HT-29 (cell line): ENCODE measurements around the gene SPATA20. TPM values are rescaled to one million over a fixed set of nuclear protein-coding genes. Genes with fewer than 3 reads are reported as not detected.

Source experiments
- DNase-seq: peaks from one replicate; pipeline ENCODE4 v3.0.0-alpha.2; 2015; ENCODE audit warnings: low spot score
- total RNA-seq: library from RNA; depleted of rRNA; stranded (reverse); fragments of >200 nt; shearing (Covaris generic); gene quantifications from 2 replicates; pipeline ENCODE4 v1.2.3, GENCODE V29; 2014

SPATA20 gene
- total RNA-seq, 1 experiment from 2014 or later: 44.9 TPM

GRCh38 chr17:50558941-50559614 is 12.1 kb downstream of the SPATA20 start:
- no peak for DNase-seq

GRCh38 chr17:50559674-50560184 is 12.8 kb downstream of the SPATA20 start:
- no peak for DNase-seq

GRCh38 chr17:50560185-50560824 is 13.3 kb downstream of the SPATA20 start, which contains the start of gene CACNA1G:
Gene CACNA1G, plus strand, starts transcription at chr17:50560715. Its CDS starts 745 bp downstream, at chr17:50561460.
- DNase-seq: peak; percentile 78

- no peak for DNase-seq
These were observed 14.2 kb downstream of the SPATA20 start for GRCh38 chr17:50560931-50561745.

- no peak for DNase-seq
These were observed 14.8 kb downstream of the SPATA20 start for GRCh38 chr17:50561746-50562141.

GRCh38 chr17:50562242-50563091 is 15.5 kb downstream of the SPATA20 start:
- DNase-seq: no peak

- DNase-seq: no peak
These were observed 16.1 kb downstream of the SPATA20 start for GRCh38 chr17:50563092-50563511.

GRCh38 chr17:50564916-50565315 is 17.9 kb downstream of the SPATA20 start:
- DNase-seq: no peak

GRCh38 chr17:50565402-50566350 is 18.7 kb downstream of the SPATA20 start:
- DNase-seq: peak; percentile 39

- DNase-seq: no peak
These were observed 19.9 kb downstream of the SPATA20 start for GRCh38 chr17:50566886-50567285.

GRCh38 chr17:50568659-50569058 is 21.7 kb downstream of the SPATA20 start:
- no peak for DNase-seq

- DNase-seq: no peak
These were observed 22.6 kb downstream of the SPATA20 start for GRCh38 chr17:50569592-50569991.

GRCh38 chr17:50570032-50570431 is 23.1 kb downstream of the SPATA20 start:
- DNase-seq: no peak

- no peak for DNase-seq
These were observed 23.6 kb downstream of the SPATA20 start for GRCh38 chr17:50570528-50570927.

- DNase-seq: no peak
These were observed 24.7 kb downstream of the SPATA20 start for GRCh38 chr17:50571681-50572080.

GRCh38 chr17:50572541-50572940 is 25.6 kb downstream of the SPATA20 start:
- no peak for DNase-seq

GRCh38 chr17:50573866-50574611 is 27.1 kb downstream of the SPATA20 start:
- no peak for DNase-seq

- no peak for DNase-seq
These were observed 28.7 kb downstream of the SPATA20 start for GRCh38 chr17:50575581-50576210.

- DNase-seq: no peak
These were observed 29.9 kb downstream of the SPATA20 start for GRCh38 chr17:50576864-50577263.
